Muscle of back (tissue), 11 donors: ENCODE results near the gene ZNF778. TPM values are rescaled to one million over a fixed set of nuclear protein-coding genes. Genes with fewer than 3 reads are reported as not detected.

ENCODE experiments used
- DNase-seq, 3 donors: peaks; one replicate each; pipeline versions ENCODE4 v3.0.0 to v3.0.0-alpha.2; 2013
- polyA plus RNA-seq, 10 donors: library from polyadenylated mRNA; unstranded; fragments of 120-200 nt; gene quantifications; one replicate each; pipeline ENCODE4 v1.2.1, GENCODE V29; 2013; ENCODE audit not compliant: insufficient read length in 10 of 10

Gene ZNF778
- polyA plus RNA-seq, 10 donors, result 4.4 to 7.2 (median 5.7) TPM

DNA sequence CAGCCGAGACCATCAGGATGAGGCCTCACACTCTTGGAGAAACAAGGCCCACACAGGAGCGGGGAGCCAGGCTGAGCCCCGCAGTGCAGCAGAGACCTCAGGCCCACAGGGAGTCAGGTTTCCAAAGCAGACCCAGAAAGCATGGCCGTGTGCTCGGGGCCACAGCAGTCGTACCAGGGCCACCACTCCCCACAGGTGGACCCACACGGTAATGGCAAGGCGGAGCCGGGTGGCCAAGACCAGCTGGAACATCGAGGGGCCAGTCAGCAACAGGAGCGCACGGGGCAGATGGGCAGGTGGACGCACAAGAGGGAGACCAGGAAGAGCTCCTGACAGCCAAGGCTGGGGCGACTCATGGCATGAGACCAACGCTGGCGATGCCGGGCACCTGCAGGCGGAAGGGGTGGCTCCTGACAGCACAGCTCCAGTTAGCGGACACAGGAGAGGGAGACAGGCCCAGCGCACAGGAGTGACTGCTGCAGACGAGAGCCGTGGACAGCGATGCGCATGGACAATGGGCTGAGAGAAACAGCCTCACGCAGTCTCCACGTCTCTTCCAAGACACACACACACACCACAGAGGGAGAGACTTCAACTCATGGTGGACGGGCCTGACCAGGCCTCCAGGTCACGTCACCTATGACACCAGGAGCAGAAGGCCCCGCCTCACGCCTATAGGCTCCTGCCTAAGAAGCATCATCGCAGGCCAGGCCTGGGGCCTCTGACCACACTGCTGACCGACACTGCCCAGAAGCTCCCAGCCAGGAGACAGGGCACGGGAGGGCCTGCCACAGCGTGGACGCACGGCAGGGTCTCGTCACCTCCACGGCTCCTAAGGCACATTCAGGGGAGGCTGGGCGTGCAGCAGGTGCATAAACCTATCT lies 58.6 kb downstream of the ZNF778 start:
- no peak for DNase-seq

DNA sequence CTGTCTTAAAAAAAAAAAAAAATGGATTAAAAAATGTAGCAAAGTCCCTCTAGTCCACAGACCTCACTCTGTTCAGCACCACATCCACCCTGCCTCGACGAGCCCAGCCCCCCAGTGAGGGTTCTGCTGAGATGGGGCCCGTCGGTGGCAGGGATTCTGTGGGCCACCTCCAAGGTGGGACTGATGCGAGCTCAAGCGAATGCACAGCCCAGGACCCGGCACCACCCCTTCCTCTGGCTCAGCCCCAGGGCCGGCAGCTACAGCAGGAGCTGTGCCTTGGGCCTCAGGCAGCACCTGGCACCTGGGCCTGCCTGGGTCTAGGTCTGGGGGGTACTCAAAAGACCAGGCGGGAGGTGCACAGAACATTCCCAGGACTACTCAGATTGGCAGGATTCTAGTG lies 59.5 kb downstream of the ZNF778 start:
- no peak for DNase-seq

DNA sequence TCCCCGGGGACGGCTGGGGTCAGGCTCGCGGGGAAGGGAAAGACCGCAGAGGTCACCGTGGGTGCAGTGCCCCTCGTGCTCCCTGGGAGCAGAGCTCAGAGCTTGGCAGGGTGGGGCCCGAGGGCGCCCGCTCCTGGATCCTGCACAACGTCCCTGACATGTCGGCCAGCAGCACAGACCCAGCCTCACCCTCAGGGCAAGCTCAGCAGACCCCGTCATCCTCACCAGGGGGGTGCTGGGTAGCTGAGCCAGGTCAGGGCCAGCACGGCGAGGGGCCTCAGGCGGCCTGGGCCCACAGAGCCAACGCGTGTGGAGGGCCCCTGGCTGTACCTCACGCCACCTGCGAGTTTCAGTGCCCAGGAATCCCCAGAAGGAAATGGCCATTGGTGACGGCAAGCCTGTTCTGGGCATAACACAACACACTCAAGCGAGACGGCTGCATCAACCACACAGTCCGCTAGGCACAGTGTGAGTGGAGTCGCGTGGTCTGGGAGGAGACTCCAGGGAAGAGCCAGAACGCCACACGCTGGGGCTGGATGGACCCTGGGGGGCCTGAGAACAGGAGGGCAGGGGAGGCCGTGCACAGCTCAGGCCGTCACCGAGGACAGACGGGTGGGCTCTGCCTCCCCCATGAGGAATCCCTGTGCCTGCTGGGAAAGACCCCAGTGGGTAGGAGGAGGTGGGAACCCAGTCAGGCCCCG lies 60.3 kb downstream of the ZNF778 start:
- no peak for DNase-seq

DNA sequence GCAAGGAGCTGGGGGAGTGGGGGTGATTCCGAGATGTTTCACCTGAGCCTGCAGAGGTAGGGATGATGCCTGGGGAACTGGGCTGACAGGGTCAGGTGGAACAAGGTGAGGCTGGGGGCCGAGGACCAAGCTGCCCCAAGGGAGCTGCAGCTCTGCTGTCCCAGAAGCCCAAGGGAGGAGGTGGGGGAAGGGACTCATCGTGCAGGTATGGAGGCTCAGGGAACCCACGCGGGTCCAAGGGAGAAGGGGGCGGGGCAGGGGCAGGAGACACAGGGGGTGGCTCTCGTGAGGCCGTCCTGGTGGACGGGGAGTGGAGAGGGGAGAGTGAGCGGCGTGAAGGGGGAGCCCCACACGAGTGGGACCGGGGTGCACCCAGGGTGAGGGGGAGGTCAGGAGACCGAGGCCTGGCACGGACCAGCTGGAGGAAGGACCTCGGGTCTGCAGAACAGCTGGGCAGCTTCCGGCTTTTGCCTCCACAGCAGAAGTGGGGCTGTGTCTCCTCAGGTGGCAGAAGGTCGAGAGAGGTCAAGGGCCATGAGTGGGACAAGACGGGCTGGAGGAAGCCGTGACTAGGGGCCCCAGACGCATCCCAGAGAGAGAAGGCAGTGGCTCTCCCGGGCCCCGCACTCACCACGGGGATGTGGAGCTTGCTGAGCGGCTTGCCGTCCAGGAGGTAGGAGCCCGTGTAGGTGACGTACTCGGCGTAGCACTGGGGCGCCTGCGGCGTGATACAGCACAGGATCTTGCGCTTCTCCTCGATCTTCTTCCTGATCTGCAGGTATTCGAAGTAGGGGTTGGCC lies 61.1 kb downstream of the ZNF778 start:
- no peak for DNase-seq

DNA sequence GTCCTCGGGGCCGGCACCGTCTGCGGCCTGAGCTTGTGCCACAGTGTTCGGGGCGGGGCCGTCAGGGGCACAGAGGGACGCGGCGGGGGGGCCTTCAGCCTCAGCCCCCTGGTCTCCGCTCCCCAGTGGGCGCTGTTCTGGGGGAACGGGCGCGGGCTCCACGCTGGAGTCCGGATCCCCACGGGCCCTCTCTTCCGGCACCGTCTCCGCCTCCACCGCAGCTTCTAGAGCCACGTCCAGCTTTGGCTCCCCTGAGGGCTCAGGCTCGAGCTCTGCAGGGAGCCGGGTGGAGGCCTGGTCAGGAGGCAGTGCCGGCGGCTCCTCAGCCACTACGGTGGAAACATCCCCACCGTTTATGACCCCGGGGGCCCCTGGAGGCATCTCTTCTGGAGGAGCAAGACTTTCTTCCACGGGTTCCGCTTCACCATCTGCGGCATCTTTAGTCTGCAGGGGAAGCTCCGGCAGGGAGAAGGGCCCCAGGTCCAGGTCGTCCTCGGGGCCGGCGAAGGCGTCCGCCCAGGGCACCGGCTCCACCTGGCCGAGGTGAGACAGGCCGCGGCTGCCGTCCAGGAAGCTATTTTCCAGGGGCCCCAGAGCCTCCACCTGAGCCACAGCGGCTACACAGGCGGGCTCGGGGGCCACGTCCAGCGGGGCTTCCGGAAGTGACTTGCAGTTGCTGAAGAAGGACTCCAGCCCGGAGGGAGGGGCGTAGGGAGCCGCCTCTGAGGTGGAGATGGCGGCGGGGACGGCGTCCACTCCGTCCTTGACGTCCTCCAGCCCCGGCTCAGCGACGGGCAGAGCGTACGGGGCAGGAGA lies 62.4 kb downstream of the ZNF778 start:
- no peak for DNase-seq

DNA sequence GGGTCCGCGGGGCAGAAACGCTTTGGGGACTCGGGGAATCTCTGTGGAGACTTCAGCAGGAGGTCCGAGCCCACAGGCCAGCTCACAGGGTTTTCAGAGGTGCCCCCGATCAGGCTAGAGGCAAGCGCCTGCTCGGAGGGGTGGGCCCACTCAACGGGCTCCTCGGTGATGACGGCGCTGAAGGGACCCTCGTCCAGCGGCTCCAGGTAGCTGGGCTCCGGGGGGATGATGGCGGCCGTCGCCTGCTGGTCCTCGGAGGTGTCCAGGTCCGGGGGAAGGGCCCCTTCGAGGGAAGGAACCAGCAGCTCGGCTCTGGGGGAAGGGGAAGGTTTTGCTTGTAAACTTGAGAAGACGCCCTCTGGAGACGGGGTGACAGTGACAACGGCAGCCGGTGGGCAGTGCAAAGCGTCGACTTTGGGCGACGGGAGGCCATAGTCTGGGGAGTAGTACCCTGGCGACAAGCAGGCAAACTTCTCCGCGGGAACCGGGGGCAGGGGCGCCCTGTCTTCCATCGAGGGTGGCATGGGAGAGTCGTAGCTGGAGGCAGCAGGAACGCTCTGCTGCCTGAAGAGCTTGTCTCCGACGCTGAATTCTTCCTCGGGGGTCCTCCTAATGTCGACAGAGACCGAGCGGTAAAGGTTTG lies 63.2 kb downstream of the ZNF778 start:
- no peak for DNase-seq

DNA sequence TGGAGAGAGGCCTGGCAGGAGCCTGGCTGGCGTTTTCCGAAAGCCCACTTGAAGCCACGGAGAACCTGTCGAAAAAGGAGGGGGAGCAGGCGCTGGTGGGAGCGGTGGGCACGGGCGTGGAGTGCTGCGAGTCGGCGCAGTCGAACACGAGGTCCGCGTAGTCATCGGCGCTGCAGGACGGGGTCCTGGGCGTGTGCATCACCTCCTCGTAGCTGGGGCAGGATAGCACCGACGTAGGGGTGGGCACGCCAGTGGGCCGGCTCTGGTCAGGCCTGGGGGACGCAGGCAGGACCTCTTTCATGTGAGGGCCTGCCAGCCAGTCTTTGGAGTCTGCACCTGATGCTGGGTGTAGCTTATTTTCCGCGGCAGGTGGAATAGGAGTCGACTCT lies 63.7 kb downstream of the ZNF778 start:
- no peak for DNase-seq

DNA sequence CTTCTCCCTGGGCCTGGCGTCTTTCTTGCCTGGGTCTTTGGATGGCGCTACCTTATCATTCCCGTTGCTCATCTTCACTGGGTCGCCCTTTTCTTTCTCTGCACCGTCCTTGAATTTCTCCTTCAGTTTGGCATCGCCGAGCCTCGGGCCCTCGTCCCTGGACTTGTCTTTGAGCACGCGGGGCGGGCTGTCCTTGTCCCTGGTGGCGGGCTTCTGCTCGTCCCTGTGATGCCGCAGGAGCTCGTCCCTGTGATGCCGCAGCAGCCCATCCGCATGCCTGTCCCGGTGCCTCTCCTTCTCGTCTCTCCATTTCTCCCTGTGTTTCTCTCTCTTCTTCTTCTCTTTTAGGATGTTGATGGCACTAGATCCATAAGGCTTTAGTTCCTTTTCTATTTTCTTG lies 64.3 kb downstream of the ZNF778 start:
- DNase-seq, result no peak

DNA sequence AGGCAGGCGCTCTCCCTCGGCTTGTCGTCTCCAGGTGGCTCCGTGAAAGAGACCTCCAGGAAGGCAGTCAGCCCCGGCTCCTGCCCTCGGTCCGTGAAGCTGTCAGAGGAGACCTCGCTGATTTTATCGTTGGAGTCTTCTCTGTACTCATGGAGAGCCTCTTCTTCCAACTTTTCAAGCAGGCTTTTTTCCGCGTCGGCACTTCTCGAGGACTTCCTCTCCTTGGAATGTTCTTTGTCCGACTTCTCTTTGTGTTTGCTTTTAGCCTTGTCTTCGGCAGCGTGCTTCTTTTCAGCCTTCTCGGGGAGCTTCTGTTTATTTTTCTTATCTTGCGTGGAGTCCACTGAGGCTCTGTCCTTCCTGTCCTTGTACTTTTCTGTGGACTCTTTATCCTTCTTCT lies 65.0 kb downstream of the ZNF778 start:
- DNase-seq, result no peak

DNA sequence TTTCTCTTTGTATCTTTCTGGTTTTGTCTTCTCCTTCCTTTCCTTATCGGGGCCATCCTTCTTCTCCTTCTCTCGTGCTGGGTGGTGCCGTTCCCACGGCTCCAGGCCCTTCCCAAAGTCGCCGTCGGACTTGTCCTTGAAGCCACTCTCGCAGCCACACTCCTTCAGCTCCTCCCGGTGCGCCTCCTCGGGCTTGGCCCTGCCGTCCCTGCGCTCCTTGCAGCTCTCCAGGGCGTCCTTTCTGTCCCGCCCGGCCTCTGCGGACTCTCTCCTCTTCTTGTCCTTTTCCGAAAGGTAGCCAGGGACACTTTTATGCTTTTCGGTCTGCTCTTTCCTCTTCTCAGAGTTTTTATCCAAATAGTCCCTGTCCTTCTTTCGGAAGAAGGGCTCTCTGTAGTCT lies 65.9 kb downstream of the ZNF778 start:
- no peak for DNase-seq

DNA sequence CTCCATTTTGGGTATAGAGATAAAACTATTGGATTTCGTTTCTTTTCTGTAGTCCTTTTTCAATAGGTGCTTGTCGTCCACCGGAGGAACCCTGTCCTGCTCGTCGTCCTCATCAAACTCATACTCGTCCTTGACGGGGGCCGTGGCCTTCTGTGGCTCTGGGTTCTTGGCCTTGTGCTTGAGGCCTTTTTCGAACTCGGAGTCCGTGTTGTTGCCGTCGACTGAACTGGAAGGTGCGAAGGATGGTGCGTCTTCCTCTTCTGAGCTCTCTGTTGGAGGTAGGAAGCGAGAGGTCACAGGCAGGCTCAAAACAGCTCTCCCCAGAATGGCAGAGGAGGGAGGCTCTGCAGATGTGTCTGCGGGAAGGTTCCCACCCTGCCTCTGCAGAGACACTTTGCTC lies 67.9 kb downstream of the ZNF778 start:
- no peak for DNase-seq

DNA sequence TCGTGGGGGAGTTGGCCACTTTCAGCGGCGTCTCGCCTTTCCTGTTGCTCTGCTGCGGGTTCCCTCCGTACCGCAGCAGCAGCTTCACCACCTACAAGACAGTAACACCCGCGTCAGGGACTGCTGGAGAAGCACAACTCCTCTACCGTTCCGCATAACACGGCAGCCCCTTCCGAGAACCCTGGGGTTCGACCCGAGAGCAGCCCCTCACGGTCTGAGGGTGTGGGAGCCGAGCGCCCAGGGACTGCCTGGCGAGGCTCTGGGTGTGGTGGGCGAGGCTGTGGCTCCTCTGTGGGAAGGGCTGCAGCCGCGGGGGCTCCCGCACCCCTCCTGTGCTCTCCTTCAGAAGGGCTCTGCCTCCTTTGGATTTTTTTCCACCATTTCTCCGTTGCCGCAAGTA lies 68.6 kb downstream of the ZNF778 start:
- DNase-seq, result no peak

Other genes with a start within 250 kb of the ZNF778 start
- gene CBFA2T3, start 240.5 kb upstream of the ZNF778 start, polyA plus RNA-seq, result 10 to 100 TPM in 9 of 10 donors, 1 to 10 TPM in 1; 9.4 to 19.0 (median 16.4) TPM
- 10 to 100 TPM; 12.9 to 23.8 (median 14.8) TPM for gene ACSF3, start 123.9 kb upstream of the ZNF778 start, polyA plus RNA-seq
- 100 to 1,000 TPM; 108 to 185 (median 151) TPM for gene CDH15, start 46.0 kb upstream of the ZNF778 start, polyA plus RNA-seq
- 1 to 10 TPM in 6 of 10 donors, under 1 TPM in 4; 0.43 to 4.1 (median 1.1) TPM for gene SLC22A31, start 17.2 kb upstream of the ZNF778 start, polyA plus RNA-seq